Stimulated activated CD4-positive, alpha-beta T cell treated with anti-CD3 and anti-CD28 coated beads, Interleukin-4, amount 100 ng/mL, for 24 hours (primary cell): Measurements from ENCODE around the gene TPR.
"Not testable (repeated sequence)": the region's sequence is repeated elsewhere in the genome, so short reads cannot be mapped to it uniquely, and the experiment has no call there.

Experiments
- DNase-seq: peaks from one replicate; pipeline ENCODE4 v3.0.0-alpha.2; 2020

The TPR gene

DNA sequence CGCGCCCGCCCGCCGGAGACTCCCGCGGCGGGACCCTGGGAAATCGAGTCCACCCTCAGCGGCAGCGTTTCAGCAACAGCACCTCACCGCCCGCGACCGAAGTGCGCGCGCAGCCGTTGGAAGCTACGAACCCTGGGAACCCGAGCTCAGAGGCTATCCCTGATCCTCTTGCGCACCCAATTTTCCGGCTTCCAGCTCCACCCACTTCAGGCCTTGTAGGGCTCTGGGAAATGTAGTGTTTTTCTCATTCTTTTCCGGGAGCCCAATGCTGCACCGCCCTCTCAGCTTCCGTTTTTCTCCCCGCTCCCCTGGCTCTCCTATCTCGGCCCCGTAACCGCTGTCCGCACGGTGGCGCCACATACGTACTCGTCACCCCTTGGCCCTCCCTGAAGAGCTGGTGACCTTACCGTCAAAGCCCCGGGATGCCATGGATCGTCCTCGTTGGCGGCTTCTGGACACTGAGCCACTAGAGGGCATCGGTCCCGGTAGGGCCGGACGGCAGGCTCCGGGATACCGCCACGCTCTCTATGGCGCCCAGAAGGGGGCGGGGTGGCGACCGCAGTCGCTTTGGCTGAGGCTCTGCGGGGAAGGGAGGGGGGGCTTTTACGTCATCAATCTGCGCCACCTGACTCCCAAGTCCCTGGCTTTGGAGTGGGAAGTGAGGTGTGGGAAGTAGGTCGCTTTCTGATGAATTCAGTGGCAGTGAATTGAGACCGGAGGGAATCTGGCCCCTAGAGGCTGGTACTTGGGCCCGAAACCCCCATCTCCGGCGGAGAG lies at the start of gene TPR, which contains the start of gene ODR4:
Gene TPR (minus strand): TSS at position 102 of the 777 bp plus-strand sequence. CDS start 225 bp downstream, outside the sequence.
Gene ODR4 (plus strand): TSS at position 687 of the 777 bp plus-strand sequence. CDS start 3,948 bp downstream, outside the sequence.
- DNase-seq: peak; percentile 97

DNA sequence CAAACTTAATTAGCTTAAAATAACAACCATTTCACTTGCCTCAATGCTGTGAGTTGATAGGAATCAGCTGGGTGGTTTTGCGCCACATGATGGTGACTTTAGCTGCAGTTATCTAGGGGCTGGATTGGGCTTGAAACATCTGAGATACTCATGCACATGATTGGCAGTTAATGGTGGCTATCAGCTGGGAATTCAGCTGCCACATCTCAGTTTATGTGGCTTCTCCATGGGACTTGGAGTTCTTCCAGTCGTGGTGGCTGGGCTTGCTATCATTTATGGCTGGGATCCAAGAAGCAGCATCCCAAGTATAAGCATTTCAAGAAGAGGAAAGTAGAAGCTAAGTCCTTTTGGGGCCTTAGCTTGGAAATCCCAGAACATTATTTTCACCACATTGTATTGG lies 49.5 kb upstream of the TPR start:
- no peak for DNase-seq

DNA sequence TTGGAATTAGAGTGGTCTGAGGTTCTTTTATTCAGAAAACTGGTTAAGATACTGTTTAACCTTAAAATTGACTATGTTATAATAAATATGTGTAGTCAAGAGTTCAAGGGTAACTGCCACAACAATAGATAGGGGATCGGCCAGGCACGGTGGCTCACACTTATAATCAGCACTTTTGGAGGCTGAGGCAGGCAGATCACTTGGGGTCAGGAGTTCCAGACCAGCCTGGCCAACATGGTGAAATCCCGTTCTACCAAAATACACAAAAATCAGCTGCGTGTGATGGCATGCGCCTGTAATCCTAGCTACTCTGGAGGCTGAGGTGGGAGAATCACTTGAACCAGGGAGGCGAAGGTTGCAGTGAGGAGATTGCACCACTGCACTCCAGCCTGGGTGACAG lies 46.4 kb upstream of the TPR start:
- no peak for DNase-seq

DNA sequence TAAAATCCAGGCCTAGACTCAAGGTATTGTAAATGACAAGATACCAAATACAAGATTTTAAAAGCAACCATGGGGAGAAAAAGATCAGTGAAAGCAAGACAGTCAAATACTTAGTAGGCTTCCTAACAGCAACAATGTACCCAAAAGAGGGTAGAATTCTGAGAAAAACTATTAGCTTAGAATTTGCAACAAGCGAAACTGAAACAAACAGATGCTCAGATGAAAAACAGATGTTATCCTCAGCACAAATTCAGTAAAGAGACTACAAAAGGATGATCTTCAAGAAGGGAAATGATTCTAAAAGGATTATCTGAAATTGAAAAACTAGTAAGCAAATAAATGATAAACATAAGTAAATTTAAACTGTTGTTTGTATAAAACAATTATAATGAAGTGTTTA lies 45.9 kb upstream of the TPR start:
- DNase-seq: no peak

GRCh38 chr1:186420311-186420710 lies 45.3 kb upstream of the TPR start:
- no peak for DNase-seq

DNA sequence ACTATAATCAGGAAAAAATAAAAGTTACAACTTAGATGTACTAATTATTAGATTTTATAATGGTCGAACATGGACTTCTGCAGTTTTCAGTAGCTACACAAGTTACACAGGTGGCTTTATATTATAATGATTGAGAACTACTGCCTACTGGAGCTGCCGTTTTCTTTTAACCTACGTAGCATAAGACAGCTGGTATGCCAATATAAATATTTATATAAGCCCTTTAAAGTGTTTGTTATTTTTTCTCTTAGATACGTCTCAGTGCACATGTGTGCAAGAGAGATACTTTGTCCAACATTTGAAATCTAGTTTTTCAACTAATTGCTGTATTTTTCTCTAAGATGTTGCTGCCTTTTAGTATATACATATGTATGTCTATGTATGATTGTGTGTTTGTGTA lies 43.5 kb upstream of the TPR start:
- no peak for DNase-seq

- no peak for DNase-seq
These were observed 38.3 kb upstream of the TPR start for GRCh38 chr1:186413319-186413718.

- DNase-seq: no peak
These were observed 34.0 kb upstream of the TPR start for GRCh38 chr1:186409091-186409490.

GRCh38 chr1:186404454-186405051 lies 29.5 kb upstream of the TPR start:
- no peak for DNase-seq

DNA sequence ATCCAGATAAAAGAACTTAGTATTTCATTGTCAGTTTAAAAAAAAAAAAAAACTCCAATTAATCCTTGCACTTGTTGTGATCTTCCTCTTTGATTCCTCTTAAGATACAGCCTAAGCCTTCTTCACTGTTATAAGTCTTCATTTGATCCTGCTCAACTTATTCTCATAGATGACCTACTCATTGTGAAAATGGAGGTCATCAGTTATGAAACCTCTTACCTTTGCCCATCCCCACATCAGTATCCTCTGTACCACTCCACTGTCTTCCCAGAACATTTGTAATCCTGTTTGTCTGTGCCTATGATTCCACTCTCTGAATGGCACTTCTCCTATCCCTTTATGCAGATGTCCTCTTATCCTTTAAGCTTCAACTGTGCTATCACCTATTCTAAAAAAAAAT lies 28.6 kb upstream of the TPR start:
- no peak for DNase-seq

DNA sequence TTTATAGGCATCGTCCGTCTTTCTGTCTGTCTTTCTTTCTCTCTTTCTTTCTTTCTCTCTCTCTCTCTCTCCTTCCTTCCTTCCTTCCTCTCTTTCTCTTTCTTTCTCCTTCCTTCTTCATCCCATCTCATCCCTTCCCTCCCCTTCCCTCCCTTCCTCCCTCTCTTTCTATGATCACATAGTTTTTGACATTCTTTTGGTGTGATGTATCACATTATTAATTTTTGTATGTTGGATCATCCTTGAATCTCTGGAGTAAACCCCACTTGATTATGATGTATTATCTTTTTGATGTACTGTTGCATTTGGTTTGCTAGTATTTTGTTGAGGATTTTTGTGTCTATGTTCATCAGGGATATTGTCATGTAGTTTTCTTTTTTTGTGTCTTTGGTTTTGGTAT lies 26.4 kb upstream of the TPR start:
- DNase-seq: not testable (repeated sequence)

DNA sequence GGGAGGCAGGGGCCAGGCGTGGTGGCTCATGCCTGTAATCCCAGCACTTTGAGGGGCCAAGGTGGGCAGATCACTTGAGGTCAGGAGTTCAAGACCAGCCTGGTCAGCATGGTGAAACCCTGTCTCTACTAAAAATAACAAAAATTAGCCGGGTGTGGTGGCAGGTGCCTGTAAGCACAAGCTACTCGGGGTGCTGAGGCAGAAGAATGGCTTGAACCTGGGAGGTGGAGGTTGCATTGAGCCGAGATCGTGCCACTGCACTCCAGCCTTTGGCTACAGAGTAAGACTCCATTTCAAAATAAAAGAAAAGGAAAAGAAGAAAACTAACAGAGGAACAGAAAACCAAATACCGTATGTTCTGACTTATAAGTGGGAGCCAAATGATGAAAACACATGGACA lies 17.7 kb upstream of the TPR start:
- DNase-seq: not testable (repeated sequence)

- DNase-seq: no peak
These were observed 16.8 kb upstream of the TPR start for GRCh38 chr1:186391841-186392240.

GRCh38 chr1:186390925-186391324 lies 15.9 kb upstream of the TPR start:
- DNase-seq: no peak

GRCh38 chr1:186386725-186387383 lies 11.8 kb upstream of the TPR start:
- DNase-seq: no peak

DNA sequence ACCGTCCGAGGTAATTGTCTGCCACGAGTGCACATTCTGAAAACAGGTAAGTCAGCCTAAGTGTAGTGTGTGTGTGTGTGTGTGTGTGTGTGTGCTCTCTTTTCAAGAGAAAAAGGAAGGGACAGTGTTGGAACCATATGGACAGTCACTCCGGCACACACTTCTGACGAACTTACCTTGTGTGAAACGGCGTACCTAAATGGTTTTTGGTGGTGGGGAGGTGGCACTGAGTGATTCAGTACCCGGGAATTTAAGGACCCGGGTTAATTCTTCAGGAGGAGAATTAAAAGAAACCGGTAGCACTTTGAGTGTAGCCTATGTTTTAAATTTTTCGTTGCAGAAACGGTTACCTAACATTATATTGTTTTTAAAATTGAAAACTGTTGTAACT lies 871 bp upstream of the TPR start:
- DNase-seq: no peak

DNA sequence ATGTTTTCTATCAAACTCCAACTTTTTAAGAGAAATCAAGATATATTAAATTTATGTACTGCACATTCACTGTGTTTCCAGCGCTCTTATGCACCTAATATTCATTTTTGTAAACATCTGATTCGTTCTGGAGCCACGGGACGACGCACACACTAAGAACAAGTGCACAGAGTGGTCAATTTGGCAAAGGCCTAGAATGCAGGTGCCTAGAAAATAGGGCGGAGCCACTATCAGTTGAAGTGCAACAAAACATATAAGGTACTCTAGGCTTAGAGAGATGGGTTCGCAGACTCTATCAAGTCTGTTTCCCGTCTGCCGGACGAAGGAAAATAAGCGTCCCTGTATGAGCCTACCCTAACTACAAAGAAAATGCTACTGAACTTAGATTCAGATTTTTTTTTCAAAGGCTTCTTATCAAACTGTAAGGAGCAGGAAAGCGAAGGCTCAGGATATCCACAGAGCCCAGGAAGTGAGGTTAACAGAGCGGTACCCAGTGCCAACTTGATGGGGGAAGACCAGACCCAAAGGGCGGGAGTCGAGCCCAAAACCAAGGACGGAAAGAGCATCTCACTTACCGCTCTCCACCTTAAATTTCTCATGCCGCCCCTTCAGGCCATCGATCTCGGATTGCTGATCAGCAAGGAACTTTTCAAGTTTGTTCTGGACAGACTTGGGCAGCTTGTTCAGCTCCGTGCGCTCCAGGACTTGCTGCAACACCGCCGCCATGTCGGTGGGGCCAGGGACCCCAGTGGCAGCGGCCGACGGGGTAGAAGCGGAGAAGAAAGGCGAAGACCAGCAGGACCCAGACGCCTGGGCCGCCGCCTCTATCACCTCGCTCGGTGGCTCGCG lies 526 bp downstream of the TPR start:
- peak; percentile 39 for DNase-seq

GRCh38 chr1:186347837-186348691 lies 27.0 kb downstream of the TPR start:
- not testable (repeated sequence) for DNase-seq

DNA sequence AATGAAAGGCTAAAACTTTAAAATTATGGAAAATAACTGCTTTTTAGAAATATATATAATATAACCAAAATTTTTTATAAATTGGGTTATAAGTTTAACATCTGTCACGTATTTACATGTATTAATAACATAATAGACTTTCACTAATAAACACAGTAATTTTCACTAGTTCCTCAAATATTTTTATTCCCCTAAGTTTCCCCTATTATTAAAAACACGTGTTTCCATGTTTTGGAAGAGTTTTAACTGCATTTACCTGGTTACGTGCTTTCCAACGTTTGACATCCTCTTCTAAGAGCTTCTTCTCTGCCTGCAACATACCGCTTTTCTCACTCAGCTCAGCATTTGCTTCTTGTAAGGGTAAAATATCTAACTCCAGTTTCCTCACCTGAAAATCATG lies 34.3 kb downstream of the TPR start:
- no peak for DNase-seq

DNA sequence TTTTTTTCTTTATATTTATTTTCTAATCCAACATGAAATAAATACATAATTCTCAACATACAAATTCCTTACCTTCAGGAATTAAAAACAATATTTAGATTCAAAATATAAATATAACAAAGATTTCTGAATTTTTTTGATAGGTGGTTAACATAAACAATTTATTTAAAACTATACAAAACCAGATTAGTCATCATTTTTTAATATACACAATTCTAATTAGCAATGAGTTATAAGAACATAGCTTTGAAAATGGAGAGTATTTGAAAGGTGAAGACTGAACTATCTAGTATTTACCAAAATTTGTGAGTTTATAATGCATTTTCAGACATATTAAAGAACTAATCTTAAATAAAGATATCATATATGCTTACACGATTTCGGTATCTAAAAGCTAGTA lies 37.5 kb downstream of the TPR start:
- DNase-seq: no peak

DNA sequence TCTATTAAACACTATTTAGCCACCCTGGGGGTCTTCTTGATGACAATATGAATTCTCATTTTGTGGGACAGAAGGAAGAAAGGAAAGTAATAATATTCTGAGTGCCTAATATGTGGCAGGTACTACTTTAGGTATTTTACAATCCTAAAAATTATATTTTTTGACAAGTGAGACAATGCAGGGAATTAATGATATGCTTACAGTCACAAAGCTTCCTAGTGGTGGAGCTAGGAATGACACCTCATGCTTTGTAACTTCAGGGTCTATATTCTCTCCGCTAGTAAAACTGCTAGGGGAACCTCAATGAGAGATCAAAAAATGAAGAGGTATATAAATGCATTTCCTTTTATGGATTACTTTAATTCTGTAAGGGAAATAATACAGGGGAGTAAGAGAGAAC lies 44.3 kb downstream of the TPR start:
- no peak for DNase-seq

DNA sequence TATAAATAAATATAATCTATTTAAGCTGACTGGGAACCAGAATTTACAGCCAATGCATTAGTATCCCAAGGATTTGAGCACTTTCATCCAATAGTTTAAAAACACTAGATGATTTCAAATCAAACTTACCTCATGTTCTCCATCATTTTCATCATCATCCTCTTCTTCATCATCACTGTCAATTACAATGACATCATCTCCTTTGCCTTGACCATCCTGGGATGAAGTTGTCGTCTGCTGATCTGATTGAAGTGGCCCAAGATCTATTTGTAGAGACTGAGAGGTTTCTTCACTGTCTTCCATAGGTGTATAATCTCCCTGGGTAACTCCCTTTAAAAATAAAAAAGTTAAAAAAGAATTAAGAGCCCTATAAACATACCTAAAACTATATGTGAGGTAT lies 47.7 kb downstream of the TPR start:
- no peak for DNase-seq
